ENCODE results near the gene TMEM128.
"Not testable (repeated sequence)": the region's sequence is repeated elsewhere in the genome, so short reads cannot be mapped to it uniquely, and the experiment has no call there.

Gene TMEM128

DNA sequence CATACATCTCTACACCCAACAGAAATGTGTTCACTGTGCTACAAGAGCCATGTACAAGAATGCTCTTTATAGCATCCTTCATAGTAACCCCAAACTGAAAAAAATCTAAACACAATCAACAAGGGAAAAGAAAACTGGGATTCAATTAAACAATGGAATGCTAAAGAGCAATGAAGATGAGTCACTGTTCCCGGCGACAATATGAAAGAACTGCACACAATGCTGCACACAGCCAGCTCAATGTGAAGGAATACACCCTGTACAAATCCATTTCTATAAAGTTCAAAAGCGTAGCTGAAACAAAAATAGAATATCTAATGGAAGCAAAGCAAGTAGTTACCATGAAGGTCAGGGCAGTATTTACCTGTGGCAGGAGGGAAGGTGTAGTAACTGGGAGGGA, 8.5 kb downstream of the TMEM128 start:
- DNase-seq (ENCODE audit: low spot score); H3K27ac Mint-ChIP-seq; H3K4me1 Mint-ChIP-seq (ENCODE audit: low read depth); H3K27me3 Mint-ChIP-seq (ENCODE audit: low read depth); H3K9me3 Mint-ChIP-seq; H3K4me3 Mint-ChIP-seq: not testable (repeated sequence)
- H3K36me3 Mint-ChIP-seq (ENCODE audit: low read depth): peaks cover 26% of the 10 kb centered on the region

GRCh38 chr4:4233610-4234009, 14.4 kb downstream of the TMEM128 start:
- Mint-ChIP-seq H3K9me3 (no peaks in the 10 kb centered on the region), H3K27ac (no peak overlapping the region), H3K36me3 (ENCODE audit: low read depth) (peaks cover 7% of the 10 kb centered on the region), H3K4me3 (no peak overlapping the region), H3K27me3 (ENCODE audit: low read depth) (peaks cover 7% of the 10 kb centered on the region), H3K4me1 (ENCODE audit: low read depth) (no peaks in the 10 kb centered on the region)
- no peak for DNase-seq (ENCODE audit: low spot score)

DNA sequence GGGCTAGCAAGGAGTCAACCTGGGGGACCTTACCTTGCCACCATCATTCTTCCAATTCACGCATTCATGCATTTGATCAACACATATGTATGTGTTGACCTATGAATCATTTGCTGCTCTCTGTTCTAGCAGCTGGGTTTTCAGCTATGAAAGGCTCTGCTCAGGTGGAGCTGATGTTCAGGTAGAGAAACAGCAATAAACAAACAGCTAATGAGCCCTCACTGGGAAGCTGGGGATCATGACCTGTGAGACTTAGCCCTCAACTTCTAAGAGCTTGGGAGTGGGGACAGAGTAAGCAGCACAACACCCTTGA, 19.7 kb downstream of the TMEM128 start:
- DNase-seq (ENCODE audit: low spot score): no peak
- Mint-ChIP-seq H3K4me1 (ENCODE audit: low read depth) (peaks cover 2% of the 10 kb centered on the region), H3K36me3 (ENCODE audit: low read depth) (peaks cover 7% of the 10 kb centered on the region), H3K4me3 (no peak overlapping the region), H3K27ac (no peak overlapping the region), H3K27me3 (ENCODE audit: low read depth) (peaks cover 47% of the 10 kb centered on the region), H3K9me3 (no peaks in the 10 kb centered on the region)

DNA sequence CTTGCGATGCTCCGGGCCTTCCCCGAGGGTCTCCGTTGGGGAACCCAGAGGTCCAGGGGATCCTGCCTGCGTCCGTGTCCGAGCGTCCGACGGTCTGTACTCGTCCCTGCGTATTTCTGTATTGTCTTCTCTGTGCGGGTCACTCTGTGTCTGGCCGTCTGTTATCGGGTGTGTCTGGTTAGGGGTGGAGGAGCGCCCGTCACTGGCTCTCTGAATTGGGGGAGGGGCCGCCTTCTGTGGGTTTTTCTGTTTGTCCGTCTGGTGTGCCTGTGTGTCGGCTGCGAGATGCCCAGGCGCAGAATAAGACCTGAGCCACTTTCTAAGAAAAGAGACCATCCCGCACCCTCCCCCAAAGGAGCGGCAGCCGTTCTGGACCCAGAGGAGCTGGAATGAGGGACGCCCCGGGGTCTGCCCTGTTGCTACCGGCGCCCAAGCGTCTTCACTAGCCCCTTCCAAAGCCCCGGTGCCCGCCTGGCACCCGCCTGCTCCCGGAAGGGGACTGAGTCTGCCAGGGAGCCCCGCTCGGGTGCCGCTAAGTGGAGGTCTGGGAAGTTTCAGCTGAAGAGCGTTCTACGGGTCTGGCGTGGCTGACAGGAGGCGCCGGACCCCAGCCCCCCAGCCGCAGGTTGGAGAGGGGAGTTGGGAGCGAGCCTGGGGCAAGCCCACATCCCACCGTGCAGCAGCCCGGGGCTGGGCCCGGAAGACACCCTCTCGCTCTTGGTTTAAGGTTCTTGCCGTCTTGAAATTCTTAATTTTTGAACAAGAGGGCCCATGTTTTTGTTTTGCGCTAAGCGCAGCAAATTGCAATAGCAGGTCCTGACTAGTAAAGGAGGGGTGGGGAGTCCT, 20.3 kb downstream of the TMEM128 start:
- Mint-ChIP-seq H3K9me3 (no peaks in the 10 kb centered on the region), H3K27ac (no peak overlapping the region), H3K4me3 (no peak overlapping the region), H3K36me3 (ENCODE audit: low read depth) (peaks cover 7% of the 10 kb centered on the region), H3K27me3 (ENCODE audit: low read depth) (peaks cover 52% of the 10 kb centered on the region), H3K4me1 (ENCODE audit: low read depth) (peaks cover 2% of the 10 kb centered on the region)
- DNase-seq (ENCODE audit: low spot score): no peak

GRCh38 chr4:4226606-4227438, 21.2 kb downstream of the TMEM128 start, which contains the start of gene OTOP1:
Gene OTOP1 (minus strand): TSS chr4:4226929. CDS start chr4:4226864, 65 bp downstream.
- H3K27me3 Mint-ChIP-seq (ENCODE audit: low read depth): peaks cover 52% of the 10 kb centered on the region
- peaks cover 2% of the 10 kb centered on the region for H3K4me1 Mint-ChIP-seq (ENCODE audit: low read depth)
- no peak for DNase-seq (ENCODE audit: low spot score)
- peaks cover 7% of the 10 kb centered on the region for H3K36me3 Mint-ChIP-seq (ENCODE audit: low read depth)
- H3K27ac Mint-ChIP-seq: no peak within 1 kb of the TSS
- no peaks in the 10 kb centered on the region for H3K9me3 Mint-ChIP-seq
- H3K4me3 Mint-ChIP-seq: no peak within 1 kb of the TSS

DNA sequence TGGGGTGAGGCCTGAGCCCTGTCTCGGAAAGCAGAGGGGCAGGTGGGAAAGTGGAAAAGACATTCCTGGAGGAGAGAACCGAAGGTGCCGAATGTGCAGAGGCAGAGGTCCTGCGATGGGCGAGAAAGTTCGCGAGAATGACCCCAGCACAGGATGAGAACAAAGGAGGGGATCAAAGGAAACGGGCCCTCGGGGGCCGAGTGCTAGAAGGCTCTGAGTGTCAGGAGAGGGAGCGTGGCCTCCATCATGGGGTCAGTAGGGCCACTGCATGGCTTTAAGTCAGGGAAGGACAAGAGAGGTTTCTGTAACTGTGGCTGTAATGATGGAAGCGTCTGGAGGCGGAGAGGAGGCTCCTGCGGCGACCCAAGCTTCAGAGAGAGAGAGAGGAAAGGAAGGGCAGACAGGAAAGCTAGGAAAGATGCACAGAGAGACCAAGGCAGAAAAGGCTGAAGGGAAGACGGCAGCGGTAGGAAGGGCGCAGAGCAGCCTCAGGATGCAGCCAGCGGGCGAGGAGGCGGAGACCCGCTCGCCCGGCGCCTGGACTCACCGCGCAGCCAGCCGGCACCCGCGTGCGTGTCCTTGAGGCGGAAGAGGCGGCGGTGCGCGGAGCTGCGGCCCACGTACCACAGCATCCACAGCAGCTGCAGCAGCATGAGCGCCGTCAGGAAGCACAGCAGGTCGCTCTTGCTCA, 22.0 kb downstream of the TMEM128 start:
- peaks cover 52% of the 10 kb centered on the region for H3K27me3 Mint-ChIP-seq (ENCODE audit: low read depth)
- no peak overlapping the region for H3K4me3 Mint-ChIP-seq
- H3K36me3 Mint-ChIP-seq (ENCODE audit: low read depth): peaks cover 7% of the 10 kb centered on the region

DNA sequence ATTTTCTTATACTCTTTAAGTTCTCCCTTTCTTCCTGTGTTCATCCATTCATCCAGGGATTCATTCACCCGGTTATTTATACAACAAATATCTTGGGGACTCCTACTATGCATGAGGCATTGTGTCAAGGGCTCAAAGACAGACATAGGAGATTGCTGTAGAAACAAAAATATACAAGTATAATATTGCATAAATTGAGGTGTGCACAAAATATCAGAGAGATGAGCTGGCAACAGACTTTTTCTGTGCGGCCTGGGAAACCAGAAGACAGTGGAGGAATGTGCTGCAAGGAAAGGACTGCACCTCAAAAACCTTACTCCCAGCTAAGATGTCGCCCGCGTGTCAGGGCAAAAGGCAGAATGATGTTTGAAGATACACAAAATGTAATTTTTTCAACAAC, 30.9 kb downstream of the TMEM128 start:
- Mint-ChIP-seq H3K9me3 (no peaks in the 10 kb centered on the region), H3K36me3 (ENCODE audit: low read depth) (no peaks in the 10 kb centered on the region), H3K27ac (no peak overlapping the region), H3K4me1 (ENCODE audit: low read depth) (no peaks in the 10 kb centered on the region), H3K27me3 (ENCODE audit: low read depth) (peaks cover 4% of the 10 kb centered on the region), H3K4me3 (no peak overlapping the region)
- no peak for DNase-seq (ENCODE audit: low spot score)

More for the DNA sequence above, 22.0 kb downstream of the TMEM128 start:
- Mint-ChIP-seq H3K4me1 (ENCODE audit: low read depth) (peaks cover 2% of the 10 kb centered on the region), H3K9me3 (no peaks in the 10 kb centered on the region), H3K27ac (no peak overlapping the region)
- no peak for DNase-seq (ENCODE audit: low spot score)

GRCh38 chr4:4216648-4217047, 31.4 kb downstream of the TMEM128 start:
- H3K4me1 Mint-ChIP-seq (ENCODE audit: low read depth): no peaks in the 10 kb centered on the region
- no peaks in the 10 kb centered on the region for H3K36me3 Mint-ChIP-seq (ENCODE audit: low read depth)
- no peak for DNase-seq (ENCODE audit: low spot score)
- no peaks in the 10 kb centered on the region for H3K9me3 Mint-ChIP-seq
- no peak overlapping the region for H3K4me3 Mint-ChIP-seq
- H3K27ac Mint-ChIP-seq: no peak overlapping the region
- peaks cover 4% of the 10 kb centered on the region for H3K27me3 Mint-ChIP-seq (ENCODE audit: low read depth)

DNA sequence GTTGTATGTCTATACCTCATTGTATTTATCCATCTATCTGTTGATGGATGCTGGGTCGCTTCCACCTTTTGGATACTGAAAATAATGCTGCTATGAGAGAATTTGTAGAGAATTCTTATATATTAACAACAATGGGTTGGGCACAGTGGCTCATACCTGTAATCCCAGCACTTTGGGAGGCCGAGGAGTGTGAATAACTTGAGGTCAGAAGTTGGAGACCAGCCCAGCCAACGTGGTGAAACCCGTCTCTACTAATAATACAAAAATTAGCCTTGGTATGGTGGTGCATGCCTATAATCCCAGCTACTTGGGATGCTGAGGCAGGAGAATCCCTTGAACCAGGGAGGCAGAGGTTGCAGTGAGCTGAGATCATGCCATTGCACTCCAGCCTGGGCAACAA, 34.3 kb downstream of the TMEM128 start:
- H3K36me3 Mint-ChIP-seq (ENCODE audit: low read depth); DNase-seq (ENCODE audit: low spot score); H3K4me3 Mint-ChIP-seq; H3K27me3 Mint-ChIP-seq (ENCODE audit: low read depth); H3K4me1 Mint-ChIP-seq (ENCODE audit: low read depth); H3K27ac Mint-ChIP-seq; H3K9me3 Mint-ChIP-seq: not testable (repeated sequence)

DNA sequence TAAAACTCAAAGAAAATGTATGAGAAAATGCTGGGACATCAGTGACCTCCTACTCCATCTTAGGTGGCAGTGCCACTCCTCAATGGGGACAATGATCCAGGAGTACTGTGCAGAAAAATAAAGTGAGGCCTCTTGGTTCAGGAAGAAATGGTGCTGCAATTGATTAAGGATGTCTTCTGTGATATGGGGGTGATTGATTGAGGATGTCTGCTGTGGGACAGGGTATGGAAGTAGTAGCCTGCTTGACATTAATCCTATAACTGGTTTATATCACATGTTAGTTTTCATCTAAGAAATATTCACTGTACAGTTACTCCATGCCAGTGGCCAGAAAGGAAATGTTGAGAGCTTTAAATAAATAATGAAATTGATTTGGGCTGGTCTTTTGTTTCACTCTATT, 41.8 kb downstream of the TMEM128 start:
- H3K36me3 Mint-ChIP-seq (ENCODE audit: low read depth): no peaks in the 10 kb centered on the region
- H3K4me1 Mint-ChIP-seq (ENCODE audit: low read depth): no peaks in the 10 kb centered on the region
- no peaks in the 10 kb centered on the region for H3K9me3 Mint-ChIP-seq
- H3K4me3 Mint-ChIP-seq: no peak overlapping the region
- DNase-seq (ENCODE audit: low spot score): no peak
- H3K27ac Mint-ChIP-seq: no peak overlapping the region
- peaks cover 9% of the 10 kb centered on the region for H3K27me3 Mint-ChIP-seq (ENCODE audit: low read depth)

DNA sequence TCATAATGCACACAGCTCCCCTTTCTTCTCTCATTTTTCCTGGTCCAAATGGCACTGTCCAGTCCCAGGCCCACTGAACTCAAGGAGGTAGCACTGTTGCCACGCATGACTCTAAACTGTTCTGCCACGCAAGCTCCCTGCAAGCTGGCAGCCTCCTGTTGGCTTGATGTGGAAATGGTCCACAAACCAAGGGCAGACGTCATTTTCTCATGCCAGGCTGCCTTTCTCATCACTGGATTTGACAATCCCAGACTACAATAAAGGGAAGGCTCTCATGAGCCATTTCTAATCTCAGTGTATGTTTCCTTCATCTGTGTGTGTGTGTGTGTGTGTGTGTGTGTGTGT, 43.6 kb downstream of the TMEM128 start:
- H3K4me3 Mint-ChIP-seq: no peak overlapping the region

DNA sequence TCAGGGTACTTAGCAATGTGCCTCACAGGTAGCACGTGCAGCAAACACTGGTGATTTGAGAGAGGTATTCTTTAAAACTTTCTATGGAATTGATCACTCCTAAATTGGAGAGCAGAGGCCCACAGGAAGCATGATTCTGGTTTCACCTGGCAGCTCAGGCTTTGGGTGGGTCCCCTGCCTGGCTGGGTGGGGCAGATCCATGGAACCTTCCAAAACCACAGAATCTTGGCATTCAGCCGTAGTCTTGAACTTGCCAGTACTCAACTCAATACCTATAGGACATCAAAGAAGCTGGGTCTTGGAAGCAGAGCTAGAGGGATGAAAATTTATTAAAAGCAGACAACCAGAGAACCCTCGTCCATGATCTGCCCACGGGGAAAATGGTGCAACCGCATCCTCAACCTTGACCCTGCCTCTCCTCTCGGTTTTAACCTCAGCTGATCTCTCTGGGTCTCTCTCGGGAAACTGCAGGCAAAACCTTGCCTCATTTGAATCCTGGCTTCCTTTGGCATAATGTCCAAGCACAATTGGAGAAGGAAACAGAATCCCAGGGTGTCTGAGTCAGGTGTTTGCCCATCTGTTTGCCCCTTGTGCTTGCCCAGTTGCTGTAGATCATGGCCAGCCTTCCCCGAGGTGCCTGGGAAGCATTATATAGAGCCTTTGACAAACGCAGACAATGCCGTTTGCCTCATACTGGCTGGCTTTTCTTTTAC, 44.2 kb downstream of the TMEM128 start:
- Mint-ChIP-seq H3K9me3 (no peaks in the 10 kb centered on the region), H3K27ac (no peak overlapping the region), H3K4me1 (ENCODE audit: low read depth) (no peaks in the 10 kb centered on the region), H3K4me3 (no peak overlapping the region), H3K36me3 (ENCODE audit: low read depth) (no peaks in the 10 kb centered on the region), H3K27me3 (ENCODE audit: low read depth) (peaks cover 8% of the 10 kb centered on the region)
- DNase-seq (ENCODE audit: low spot score): no peak

More for the DNA sequence above, 43.6 kb downstream of the TMEM128 start:
- Mint-ChIP-seq H3K27ac (no peak overlapping the region), H3K9me3 (no peaks in the 10 kb centered on the region), H3K36me3 (ENCODE audit: low read depth) (no peaks in the 10 kb centered on the region), H3K27me3 (ENCODE audit: low read depth) (peaks cover 8% of the 10 kb centered on the region), H3K4me1 (ENCODE audit: low read depth) (no peaks in the 10 kb centered on the region)
- no peak for DNase-seq (ENCODE audit: low spot score)

GRCh38 chr4:4202510-4202909, 45.5 kb downstream of the TMEM128 start:
- H3K9me3 Mint-ChIP-seq: no peaks in the 10 kb centered on the region
- DNase-seq (ENCODE audit: low spot score): no peak
- H3K27ac Mint-ChIP-seq: no peak overlapping the region
- no peak overlapping the region for H3K4me3 Mint-ChIP-seq
- H3K36me3 Mint-ChIP-seq (ENCODE audit: low read depth): no peaks in the 10 kb centered on the region
- H3K27me3 Mint-ChIP-seq (ENCODE audit: low read depth): peaks cover 8% of the 10 kb centered on the region
- no peaks in the 10 kb centered on the region for H3K4me1 Mint-ChIP-seq (ENCODE audit: low read depth)

All from T-helper 2 cell treated with Interferon-gamma antibody and Interleukin-4, amounts not matched to agents 5 μg/mL and 100 μg/mL, for 36 hours (primary cell).